K562 (cell line): ENCODE data around the gene AFAP1. TPM values are rescaled to one million over a fixed set of nuclear protein-coding genes. Genes with fewer than 3 reads are reported as not detected.
A peak's percentile ranks its signal among the peaks of the same experiment; 100 is the strongest.

Experiments used
- ATAC-seq: fragments of 200-7000 bp; cut with Tn5 transposase; 3 replicates; pipeline ENCODE4 v1.9.1; 2020; ENCODE audit warnings: moderate library complexity
- BruUV-seq: library from RNA; stranded (reverse); fragments of 400-500 nt; replicated peaks from 2 replicates; lab custom pipeline; 2021; lab: Mats Ljungman, UMichigan
- CTCF ChIA-PET: fragments of 300-600 bp; formaldehyde crosslinking; extraction: SDS; loops from one replicate; lab custom pipeline; 2021; ENCODE audit warnings: low intra/inter-chr PET ratio; lab: Yijun Ruan, JAX
- POLR2A ChIA-PET: fragments of 300-600, 350-650 bp; sonication (Branson Sonifier 250); formaldehyde crosslinking; extraction: SDS; loops from one replicate; lab custom pipeline; 2021; ENCODE audit warnings: antibody characterized with exemption, inconsistent platforms; lab: Yijun Ruan, JAX
- DNase-seq, 4 experiments: peaks; one replicate each; pipeline versions ENCODE4 v3.0.0 to v3.0.0-alpha.2; 2011 to 2018; ENCODE audit warnings: low spot score in 3 of 4, mixed read lengths in 3 of 4; ENCODE audit errors: extremely low read depth in 1 of 4
- FAIRE-seq: peaks from 2 replicates; lab custom pipeline; 2011; peaks lifted over from hg19 to GRCh38; lab: Jason Lieb, UNC
- H2AFZ ChIP-seq: 2 replicates; pipeline ENCODE4 v1.6.0; 2011; ENCODE audit warnings: low read depth, low read length, control low read depth, inconsistent platforms
- H3K27ac ChIP-seq: fragments of 200-600 bp; 3 replicates; pipeline ENCODE4 v1.8.0; 2011; ENCODE audit warnings: low read depth, mild to moderate bottlenecking, control low read depth, inconsistent platforms, low read length, moderate library complexity, mixed read lengths; ENCODE audit errors: extremely low read depth
- H3K27me3 ChIP-seq, 2 experiments: fragments of 300-600 bp in 1 of 2; 2 replicates in 1 of 2; 3 replicates in 1 of 2; pipeline versions ENCODE4 v1.6.0 to v1.8.0; 2011; ENCODE audit warnings: inconsistent platforms in 2 of 2, low read length in 2 of 2, mild to moderate bottlenecking in 1 of 2, mixed read lengths in 1 of 2, moderate library complexity in 1 of 2; ENCODE audit not compliant: control insufficient read depth in 2 of 2, insufficient read depth in 2 of 2
- H3K36me3 ChIP-seq: fragments of 300-600 bp; 3 replicates; pipeline ENCODE4 v1.8.0; 2011; ENCODE audit warnings: mild to moderate bottlenecking, low read length, inconsistent platforms; ENCODE audit not compliant: control insufficient read depth, insufficient read depth
- H3K4me1 ChIP-seq, 2 experiments: fragments of 200-600 bp in 1 of 2; replicated peaks in 1 of 2; 2 replicates in 1 of 2; 3 replicates in 1 of 2; pipeline versions ENCODE4 v1.5.1 to v1.8.0; 2011; ENCODE audit warnings: inconsistent platforms in 2 of 2, low read length in 2 of 2, mild to moderate bottlenecking in 1 of 2, mixed read lengths in 1 of 2, moderate library complexity in 1 of 2; ENCODE audit not compliant: control insufficient read depth in 2 of 2, insufficient read depth in 2 of 2
- H3K4me2 ChIP-seq: 2 replicates; pipeline ENCODE4 v1.6.1; 2011; ENCODE audit warnings: low read length, control low read depth, inconsistent platforms, mixed read lengths; ENCODE audit not compliant: insufficient read depth
- H3K4me3 ChIP-seq: fragments of 200-600 bp; sonication (generic), shearing (Covaris generic); 2 replicates; pipeline ENCODE4 v1.5.1; 2016; ENCODE audit warnings: control low read depth, inconsistent platforms
- H3K79me2 ChIP-seq: fragments of 200-600 bp; 3 replicates; pipeline ENCODE4 v1.8.0; 2011; ENCODE audit warnings: low read length, inconsistent platforms; ENCODE audit not compliant: control insufficient read depth, insufficient read depth
- H3K9ac ChIP-seq, 2 experiments: 2 replicates each; pipeline versions ENCODE4 v1.6.0 to v1.6.1; 2011; ENCODE audit warnings: low read depth in 2 of 2, low read length in 2 of 2, control low read depth in 1 of 2, inconsistent platforms in 1 of 2, mild to moderate bottlenecking in 1 of 2, mixed read lengths in 1 of 2; ENCODE audit not compliant: insufficient read depth in 1 of 2
- H3K9me1 ChIP-seq: one replicate; pipeline ENCODE4 v1.6.0; 2011; ENCODE audit warnings: inconsistent platforms, mild to moderate bottlenecking, low read length, moderate library complexity; ENCODE audit not compliant: control insufficient read depth, insufficient read depth
- H3K9me3 ChIP-seq: replicated peaks from 2 replicates; pipeline ENCODE4 v1.5.1; 2011; ENCODE audit warnings: low read depth, low read length, inconsistent platforms; ENCODE audit not compliant: control insufficient read depth, insufficient read depth
- H4K20me1 ChIP-seq: replicated peaks from 2 replicates; pipeline ENCODE4 v1.6.1; 2011; ENCODE audit warnings: low read length, inconsistent platforms, mixed read lengths; ENCODE audit not compliant: control insufficient read depth, insufficient read depth
- AFF1 ChIP-seq, 2 experiments: fragments of 450-650 bp; IDR thresholded peaks; 2 replicates each; pipeline ENCODE4 v1.6.1; 2018; ENCODE audit warnings: mild to moderate bottlenecking in 2 of 2, low read depth in 1 of 2; ENCODE audit not compliant: partially characterized antibody in 2 of 2
- CBFA2T3 ChIP-seq: fragments of 450-650 bp; IDR thresholded peaks from 2 replicates; pipeline ENCODE4 v1.6.1; 2017
- CBX3 ChIP-seq, 2 experiments: IDR thresholded peaks; 1 replicate in 1 of 2; 2 replicates in 1 of 2; pipeline ENCODE4 v1.6.1; 2012; ENCODE audit warnings: inconsistent platforms in 2 of 2, low read length in 2 of 2, borderline replicate concordance in 1 of 2, control low read depth in 1 of 2
- CEBPB ChIP-seq: fragments of 450-650 bp; IDR thresholded peaks from 2 replicates; pipeline ENCODE4 v1.6.1; 2016; ENCODE audit warnings: missing genetic modification characterization, missing compliant biosample characterization
- CEBPG ChIP-seq, 3 experiments: fragments of 200-800 bp in 1 of 3; sonication (Bioruptor generic) in 1 of 3; sonication (generic) in 1 of 3; formaldehyde crosslinking in 1 of 3; IDR thresholded peaks in 2 of 3; conservative IDR thresholded peaks in 1 of 3; 2 replicates each; pipeline versions ENCODE4 v1.6.1 to v1.8.0; 2016 to 2022; ENCODE audit warnings: missing compliant biosample characterization in 2 of 3, missing genetic modification characterization in 2 of 3, mild to moderate bottlenecking in 1 of 3, missing genetic modification reagents in 1 of 3
- ELF2 ChIP-seq: fragments of 250-450 bp; sonication (Bioruptor Pico); IDR thresholded peaks from 2 replicates; pipeline ENCODE4 v1.5.0; 2021; ENCODE audit warnings: mild to moderate bottlenecking
- EZH2 ChIP-seq: IDR thresholded peaks from 2 replicates; pipeline ENCODE4 v1.6.1; 2012; ENCODE audit warnings: low read depth, mild to moderate bottlenecking, inconsistent platforms, low read length, borderline replicate concordance
- FOXA3 ChIP-seq, 2 experiments: fragments of 450-650 bp in 1 of 2; sonication (generic) in 1 of 2; formaldehyde crosslinking; IDR thresholded peaks in 1 of 2; conservative IDR thresholded peaks in 1 of 2; 2 replicates each; pipeline versions ENCODE4 v1.4.0 to v1.8.0; 2020 to 2022; ENCODE audit warnings: mild to moderate bottlenecking in 2 of 2, missing genetic modification reagents in 1 of 2
- HNRNPUL1 ChIP-seq: fragments of 200-400 bp; formaldehyde crosslinking; IDR thresholded peaks from 2 replicates; pipeline ENCODE4 v1.6.1; 2017; ENCODE audit warnings: low read length
- MXI1 ChIP-seq: IDR thresholded peaks from 2 replicates; pipeline ENCODE4 v1.6.1; 2011; ENCODE audit warnings: low read depth, mild to moderate bottlenecking, improper control_type of control experiment, low read length
- TARDBP ChIP-seq: fragments of 450-650 bp; IDR thresholded peaks from 2 replicates; pipeline ENCODE4 v1.6.1; 2016
- U2AF2 ChIP-seq: fragments of 200-400 bp; formaldehyde crosslinking; optimal IDR thresholded peaks from 2 replicates; pipeline ENCODE3; 2017; ENCODE audit warnings: low read depth, mild to moderate bottlenecking, low read length
- USF2 ChIP-seq: sonication (generic); formaldehyde crosslinking; IDR thresholded peaks from 2 replicates; pipeline ENCODE4 v1.5.0; 2020; ENCODE audit warnings: missing genetic modification reagents
- ZNF224 ChIP-seq: sonication (generic); formaldehyde crosslinking; IDR thresholded peaks from 2 replicates; pipeline ENCODE4 v1.8.0; 2022; ENCODE audit warnings: mild to moderate bottlenecking, missing genetic modification reagents
- ZNF395 ChIP-seq: fragments of 200-800 bp; sonication (Bioruptor generic); IDR thresholded peaks from 2 replicates; pipeline ENCODE4 v1.6.1; 2017; ENCODE audit warnings: missing genetic modification characterization, missing compliant biosample characterization
- WGBS: fragments of 100-300 bp; shearing (Covaris generic); methylation state at CpG from one replicate; pipeline ENCODE4 v1.1.6; 2016; ENCODE audit warnings: low coverage, mixed read lengths; ENCODE audit not compliant: insufficient coverage; ENCODE audit errors: missing lambda C conversion rate; 5-methylcytosine and 5-hydroxymethylcytosine counted together
- in situ Hi-C: fragments of 300-500 bp; cut with MboI; formaldehyde crosslinking; loops from 4 replicates; pipeline ENCODE4 v1.15.0; 2018; ENCODE audit warnings: inconsistent platforms, mixed read lengths
- intact Hi-C: fragments of 100-400 bp; cut with micrococcal nuclease; formaldehyde crosslinking; loops from 2 replicates; pipeline ENCODE4 v1.14.2; 2022
- polyA plus RNA-seq, 8 experiments: library from polyadenylated mRNA; depleted of rRNA in 4 of 8; stranded (reverse) in 5 of 8; unstranded in 3 of 8; fragments of >200 nt; fragmentation: Nextera tagmentation in 2 of 8; fragmentation: Illumina TruSeq in 1 of 8; extraction: Ambion mirVana in 2 of 8; extraction: Trizol in 1 of 8; gene quantifications; 2 replicates each; pipeline versions ENCODE4 v1.2.1 to v1.2.3, GENCODE V29; 2011 to 2014; ENCODE audit warnings: inconsistent platforms in 1 of 8, missing spikeins in 1 of 8
- total RNA-seq, 7 experiments: library from RNA; depleted of rRNA in 6 of 7; stranded (reverse); fragments of >200 nt in 6 of 7; fragmentation: Illumina TruSeq in 2 of 7; extraction: Trizol in 2 of 7; gene quantifications; 2 replicates each; pipeline versions ENCODE4 v1.2.1 to v1.2.3, GENCODE V29; 2011 to 2021; ENCODE audit warnings: low replicate concordance in 1 of 7

AFAP1 gene
- total and polyA plus RNA-seq, 9 of the 15 experiments (the other 6 are each of a cell fraction or from before 2014, with no cell fraction given): 0.07 to 0.42 (median 0.12) TPM; not detected in 1

GRCh38 chr4:7964890-7965662 lies 25.4 kb upstream of the AFAP1 start:
- Histone ChIP-seq H3K9me3 (no peaks in the 10 kb centered on the region), H3K9me1 (peaks cover 3% of the 10 kb centered on the region), H3K36me3 (no peaks in the 10 kb centered on the region), H3K27me3 (peaks cover 22 to 66% of the 10 kb centered on the region in 2 experiments; a peak in 3 of 5 replicates), H2AFZ (no peak overlapping the region), H3K4me3 (no peak overlapping the region), H3K79me2 (no peaks in the 10 kb centered on the region), H3K4me2 (no peak overlapping the region), H4K20me1 (peaks cover 10% of the 10 kb centered on the region), H3K27ac (no peak overlapping the region), H3K4me1 (no peaks in the 10 kb centered on the region; a peak in 1 of 5 replicates), H3K9ac (no peak overlapping the region)
- FAIRE-seq (no peak), DNase-seq (no peak), ATAC-seq (no peak)
- ChIA-PET POLR2A (interaction anchor here (0.6 kb wide), 1 partner anchor 493 kb away, joined by 3 read pairs; no protein-coding TSS in a partner anchor), CTCF (no interaction called here)
- in situ Hi-C loops (no loop called here), intact Hi-C loops (no loop called here)
- no TSS peak for BruUV-seq
- WGBS: 3% methylated on average over 23 of the region's 23 CpGs
- TF ChIP-seq CBFA2T3 (no peak), CEBPB (tag) (peak; percentile 93), ZNF395 (no peak), USF2 (CRISPR knock-in tag) (no peak), CEBPG (CRISPR knock-in tag; IDR thresholded peaks at IDR 0.05) (peak; percentile 73), CEBPG (tag; conservative IDR thresholded peaks at IDR 0.05 in 1 of 2, IDR thresholded peaks at IDR 0.05 in 1 of 2) (peak; percentile 85 to 98), MXI1 (no peak), FOXA3 (CRISPR knock-in tag; conservative IDR thresholded peaks at IDR 0.05 in 1 of 2, IDR thresholded peaks at IDR 0.05 in 1 of 2) (no peak), AFF1 (IDR thresholded peaks at IDR 0.05; ENCODE audit: low read depth in 1 of 2, partially characterized antibody in 2 of 2) (no peak), CBX3 (IDR thresholded peaks at IDR 0.05; ENCODE audit: borderline replicate concordance in 1 of 2, low read length in 2 of 2) (no peak), U2AF2 (no peak), HNRNPUL1 (no peak), ZNF224 (CRISPR knock-in tag) (no peak), ELF2 (no peak), TARDBP (no peak), EZH2 (no peak)
